ENCODE data around the gene TBL1X. TPM values are rescaled to one million over a fixed set of nuclear protein-coding genes. Genes with fewer than 3 reads are reported as not detected.

Gene TBL1X
- total and polyA plus RNA-seq, 2 donors (not counting 1 experiment from before 2014, with no cell fraction given): 8.8 to 65.1 TPM

GRCh38 chrX:9467751-9468150, 2.9 kb downstream of the TBL1X start:
- H3K4me1 Mint-ChIP-seq: peaks cover 37% of the 10 kb centered on the region
- H3K27ac Mint-ChIP-seq: no peak overlapping the region
- H2AFZ ChIP-seq (ENCODE audit: insufficient read depth, low read depth, low read length, poor library complexity, severe bottlenecking): no peak overlapping the region
- no peaks in the 10 kb centered on the region for H3K9me3 Mint-ChIP-seq (ENCODE audit: insufficient read depth)
- H3K4me3 Mint-ChIP-seq: peak overlapping the region; percentile 23
- no peak overlapping the region for H3K27ac ChIP-seq (ENCODE audit: low read length in 2 of 2)
- ChIA-PET POLR2A (no interaction called here), CTCF (no interaction called here)
- no peaks in the 10 kb centered on the region for H3K27me3 ChIP-seq (replicated peaks in 1 of 4; ENCODE audit: control extremely low read depth in 1 of 4, control insufficient read depth in 3 of 4, insufficient read depth in 4 of 4, low read length in 3 of 4)
- no peaks in the 10 kb centered on the region for H3K27me3 Mint-ChIP-seq
- H4K20me1 ChIP-seq (ENCODE audit: control insufficient read depth, insufficient read depth, low read length, poor library complexity, severe bottlenecking): peaks cover 14% of the 10 kb centered on the region
- no peaks in the 10 kb centered on the region for H3K9me3 ChIP-seq (ENCODE audit: control extremely low read depth in 1 of 3, control insufficient read depth in 2 of 3, insufficient read depth in 1 of 3, low read length in 2 of 3)
- 78% methylated on average over 4 of the region's 11 CpGs for WGBS (ENCODE audit: insufficient coverage)
- H3K36me3 ChIP-seq (replicated peaks in 1 of 2; ENCODE audit: control extremely low read depth in 1 of 2, control insufficient read depth in 1 of 2, extremely low read depth in 1 of 2, insufficient read depth in 2 of 2, low read length in 1 of 2): peaks cover 0 to 4% of the 10 kb centered on the region in 2 experiments
- TF ChIP-seq CTCF (IDR thresholded peaks at IDR 0.05) (no peak), EZH2 (IDR thresholded peaks at IDR 0.05; ENCODE audit: borderline replicate concordance, insufficient read depth, low read depth, low read length, poor library complexity, severe bottlenecking) (no peak)
- H3K79me2 ChIP-seq (ENCODE audit: control insufficient read depth, insufficient read depth, low read length): peaks cover 59% of the 10 kb centered on the region
- no peak for ATAC-seq (ENCODE audit: low read depth)
- no peak for DNase-seq
- no peak overlapping the region for H3K9ac ChIP-seq (ENCODE audit: low read length)
- H3K4me1 ChIP-seq (ENCODE audit: control insufficient read depth in 2 of 2, insufficient read depth in 2 of 2, low read length in 2 of 2): peaks cover 25 to 36% of the 10 kb centered on the region in 2 donors
- peak overlapping the region; percentile 6 for H3K4me2 ChIP-seq (replicated peaks; ENCODE audit: low read depth, low read length, poor library complexity, severe bottlenecking)
- no peak overlapping the region for H3K4me3 ChIP-seq (ENCODE audit: control extremely low read depth in 1 of 5, extremely low read depth in 1 of 5, insufficient read depth in 1 of 5, low read depth in 2 of 5, low read length in 4 of 5)
- intact Hi-C loops (cut with micrococcal nuclease): loop anchor here (5.0 to 10.0 kb wide), 2 partner anchors 60 to 647 kb away; no protein-coding TSS in a partner anchor

- H3K4me2 ChIP-seq (replicated peaks; ENCODE audit: low read depth, low read length, poor library complexity, severe bottlenecking): no peak overlapping the region
- DNase-seq (no peak), ATAC-seq (ENCODE audit: low read depth) (no peak)
- Mint-ChIP-seq H3K9me3 (ENCODE audit: insufficient read depth) (no peaks in the 10 kb centered on the region), H3K4me3 (no peak overlapping the region), H3K27ac (no peak overlapping the region), H3K4me1 (peaks cover 34% of the 10 kb centered on the region), H3K27me3 (no peaks in the 10 kb centered on the region)
- H3K79me2 ChIP-seq (ENCODE audit: control insufficient read depth, insufficient read depth, low read length): peaks cover 85% of the 10 kb centered on the region
- H3K4me1 ChIP-seq (ENCODE audit: control insufficient read depth in 2 of 2, insufficient read depth in 2 of 2, low read length in 2 of 2): peaks cover 20 to 29% of the 10 kb centered on the region in 2 donors
- no peak overlapping the region for H2AFZ ChIP-seq (ENCODE audit: insufficient read depth, low read depth, low read length, poor library complexity, severe bottlenecking)
- H3K4me3 ChIP-seq (ENCODE audit: control extremely low read depth in 1 of 5, extremely low read depth in 1 of 5, insufficient read depth in 1 of 5, low read depth in 2 of 5, low read length in 4 of 5): no peak overlapping the region
- H3K36me3 ChIP-seq (replicated peaks in 1 of 2; ENCODE audit: control extremely low read depth in 1 of 2, control insufficient read depth in 1 of 2, extremely low read depth in 1 of 2, insufficient read depth in 2 of 2, low read length in 1 of 2): peaks cover 0 to 4% of the 10 kb centered on the region in 2 experiments
- no peak overlapping the region for H3K27ac ChIP-seq (ENCODE audit: low read length in 2 of 2)
- CTCF ChIA-PET: no interaction called here
- intact Hi-C loops (cut with micrococcal nuclease): no loop called here
- 94% methylated on average over 6 of the region's 12 CpGs for WGBS (ENCODE audit: insufficient coverage)
- no peak for TF ChIP-seq EZH2 (IDR thresholded peaks at IDR 0.05; ENCODE audit: borderline replicate concordance, insufficient read depth, low read depth, low read length, poor library complexity, severe bottlenecking)
- POLR2A ChIA-PET: no interaction called here
- peaks cover 14% of the 10 kb centered on the region for H4K20me1 ChIP-seq (ENCODE audit: control insufficient read depth, insufficient read depth, low read length, poor library complexity, severe bottlenecking)
- H3K27me3 ChIP-seq (replicated peaks in 1 of 4; ENCODE audit: control extremely low read depth in 1 of 4, control insufficient read depth in 3 of 4, insufficient read depth in 4 of 4, low read length in 3 of 4): no peaks in the 10 kb centered on the region
- no peak overlapping the region for H3K9ac ChIP-seq (ENCODE audit: low read length)
- no peaks in the 10 kb centered on the region for H3K9me3 ChIP-seq (ENCODE audit: control extremely low read depth in 1 of 3, control insufficient read depth in 2 of 3, insufficient read depth in 1 of 3, low read length in 2 of 3)
Observed at GRCh38 chrX:9471571-9471985, 6.7 kb downstream of the TBL1X start.

All from B cell (primary cell).